Parathyroid adenoma (tissue), 2 donors: ENCODE data around the gene ZDHHC7.

Experiments
- H2AFZ ChIP-seq: fragments of 300-600 bp; sonication (generic); one replicate; pipeline ENCODE4 v1.7.0; 2017; ENCODE audit warnings: antibody characterized with exemption, mild to moderate bottlenecking
- H3K27ac ChIP-seq: fragments of 300-600 bp; sonication (generic); one replicate; pipeline ENCODE4 v1.7.0; 2017
- H3K27me3 ChIP-seq: fragments of 300-600 bp; sonication (generic); one replicate; pipeline ENCODE4 v1.7.0; 2017; ENCODE audit warnings: low read length; ENCODE audit not compliant: control insufficient read depth, insufficient read depth
- H3K36me3 ChIP-seq: fragments of 300-600 bp; sonication (generic); one replicate; pipeline ENCODE4 v1.7.0; 2017; ENCODE audit warnings: low read length; ENCODE audit not compliant: control insufficient read depth, insufficient read depth
- H3K4me1 ChIP-seq: fragments of 300-600 bp; sonication (generic); one replicate; pipeline ENCODE4 v1.7.0; 2017; ENCODE audit warnings: control low read depth
- H3K4me2 ChIP-seq: fragments of 300-600 bp; sonication (generic); one replicate; pipeline ENCODE4 v1.7.0; 2017; ENCODE audit warnings: low read length
- H3K4me3 ChIP-seq: fragments of 300-600 bp; sonication (generic); one replicate; pipeline ENCODE4 v1.7.0; 2017; ENCODE audit warnings: low read depth, low read length
- H3K79me2 ChIP-seq: fragments of 300-600 bp; sonication (generic); one replicate; pipeline ENCODE4 v1.7.0; 2017; ENCODE audit warnings: control low read depth
- H3K9ac ChIP-seq: fragments of 300-600 bp; sonication (generic); one replicate; pipeline ENCODE4 v1.7.0; 2017; ENCODE audit warnings: mild to moderate bottlenecking
- H3K9me3 ChIP-seq: fragments of 300-600 bp; sonication (generic); one replicate; pipeline ENCODE4 v1.7.0; 2017; ENCODE audit warnings: low read length; ENCODE audit not compliant: control insufficient read depth
- CTCF ChIP-seq: fragments of 300-600 bp; sonication (generic); IDR thresholded peaks from one replicate; pipeline ENCODE4 v1.7.0; 2017; ENCODE audit warnings: antibody characterized with exemption, mild to moderate bottlenecking
- donor health status: primary hyperparathyroidism.

Gene ZDHHC7

GRCh38 chr16:85037721-85038120 is 26.4 kb upstream of the ZDHHC7 start:
- H3K4me3 ChIP-seq = no peak overlapping the region
- no peaks in the 10 kb centered on the region for H3K4me1 ChIP-seq
- H3K36me3 ChIP-seq = no peaks in the 10 kb centered on the region
- no peak overlapping the region for H3K4me2 ChIP-seq
- H3K27me3 ChIP-seq = no peaks in the 10 kb centered on the region
- no peaks in the 10 kb centered on the region for H3K79me2 ChIP-seq
- no peak overlapping the region for H2AFZ ChIP-seq
- no peaks in the 10 kb centered on the region for H3K9me3 ChIP-seq
- H3K27ac ChIP-seq = no peak overlapping the region
- no peak for TF ChIP-seq CTCF
- no peak overlapping the region for H3K9ac ChIP-seq

- Histone ChIP-seq H3K4me3 (no peak overlapping the region), H3K36me3 (no peaks in the 10 kb centered on the region), H3K9ac (no peak overlapping the region), H3K79me2 (no peaks in the 10 kb centered on the region), H3K9me3 (no peaks in the 10 kb centered on the region), H3K27me3 (no peaks in the 10 kb centered on the region), H3K27ac (no peak overlapping the region), H2AFZ (no peak overlapping the region), H3K4me2 (no peak overlapping the region), H3K4me1 (no peaks in the 10 kb centered on the region)
- no peak for TF ChIP-seq CTCF
These were observed 25.7 kb upstream of the ZDHHC7 start for GRCh38 chr16:85037050-85037410.

GRCh38 chr16:85036236-85037049 is 25.1 kb upstream of the ZDHHC7 start:
- no peaks in the 10 kb centered on the region for H3K36me3 ChIP-seq
- H3K79me2 ChIP-seq = no peaks in the 10 kb centered on the region
- H3K27ac ChIP-seq = no peak overlapping the region
- H3K9ac ChIP-seq = no peak overlapping the region
- no peak overlapping the region for H2AFZ ChIP-seq
- H3K27me3 ChIP-seq = no peaks in the 10 kb centered on the region
- H3K4me1 ChIP-seq = no peaks in the 10 kb centered on the region
- no peaks in the 10 kb centered on the region for H3K9me3 ChIP-seq
- no peak overlapping the region for H3K4me3 ChIP-seq
- no peak for TF ChIP-seq CTCF
- H3K4me2 ChIP-seq = no peak overlapping the region

- no peaks in the 10 kb centered on the region for H3K36me3 ChIP-seq
- H3K9me3 ChIP-seq = no peaks in the 10 kb centered on the region
- no peaks in the 10 kb centered on the region for H3K79me2 ChIP-seq
- H3K4me3 ChIP-seq = no peak overlapping the region
- H3K27ac ChIP-seq = no peak overlapping the region
- H2AFZ ChIP-seq = no peak overlapping the region
- H3K4me1 ChIP-seq = no peaks in the 10 kb centered on the region
- no peaks in the 10 kb centered on the region for H3K27me3 ChIP-seq
- no peak for TF ChIP-seq CTCF
- no peak overlapping the region for H3K9ac ChIP-seq
- H3K4me2 ChIP-seq = no peak overlapping the region
These were observed 23.5 kb upstream of the ZDHHC7 start for GRCh38 chr16:85034591-85035433.
